Measurements from ENCODE around the gene SEC22A.

DNA sequence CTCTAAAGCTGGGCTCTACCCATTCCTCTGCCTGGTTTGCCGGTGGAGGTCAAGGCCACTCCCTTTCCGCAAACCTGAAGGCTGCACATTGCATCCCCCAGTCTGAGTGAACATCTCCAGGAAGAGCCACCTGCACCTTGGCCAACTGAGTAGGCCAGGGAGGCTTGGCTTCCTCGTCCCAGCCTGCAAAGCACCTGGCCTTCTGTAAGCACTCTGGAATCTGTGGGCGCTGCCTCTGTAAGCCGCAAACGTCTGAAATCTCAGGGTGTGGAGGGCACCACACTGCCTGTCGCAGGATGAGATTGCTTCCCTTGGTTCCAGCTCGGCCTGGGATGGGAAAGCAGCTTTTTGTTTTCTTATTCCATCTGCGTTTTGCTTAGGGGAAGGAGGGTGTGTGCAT lies 81.3 kb downstream of the SEC22A start:
- TF ChIP-seq, protein P1, sequence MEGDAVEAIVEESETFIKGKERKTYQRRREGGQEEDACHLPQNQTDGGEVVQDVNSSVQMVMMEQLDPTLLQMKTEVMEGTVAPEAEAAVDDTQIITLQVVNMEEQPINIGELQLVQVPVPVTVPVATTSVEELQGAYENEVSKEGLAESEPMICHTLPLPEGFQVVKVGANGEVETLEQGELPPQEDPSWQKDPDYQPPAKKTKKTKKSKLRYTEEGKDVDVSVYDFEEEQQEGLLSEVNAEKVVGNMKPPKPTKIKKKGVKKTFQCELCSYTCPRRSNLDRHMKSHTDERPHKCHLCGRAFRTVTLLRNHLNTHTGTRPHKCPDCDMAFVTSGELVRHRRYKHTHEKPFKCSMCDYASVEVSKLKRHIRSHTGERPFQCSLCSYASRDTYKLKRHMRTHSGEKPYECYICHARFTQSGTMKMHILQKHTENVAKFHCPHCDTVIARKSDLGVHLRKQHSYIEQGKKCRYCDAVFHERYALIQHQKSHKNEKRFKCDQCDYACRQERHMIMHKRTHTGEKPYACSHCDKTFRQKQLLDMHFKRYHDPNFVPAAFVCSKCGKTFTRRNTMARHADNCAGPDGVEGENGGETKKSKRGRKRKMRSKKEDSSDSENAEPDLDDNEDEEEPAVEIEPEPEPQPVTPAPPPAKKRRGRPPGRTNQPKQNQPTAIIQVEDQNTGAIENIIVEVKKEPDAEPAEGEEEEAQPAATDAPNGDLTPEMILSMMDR (IDR thresholded peaks at IDR 0.05; ENCODE audit: insufficient read depth, low read length), result no peak
- TF ChIP-seq POLR2AphosphoS5 (IDR thresholded peaks at IDR 0.05; ENCODE audit: low read depth), result no peak
- no peak for TF ChIP-seq GABPA (IDR thresholded peaks at IDR 0.05; ENCODE audit: low read depth)
- TF ChIP-seq, protein P2, sequence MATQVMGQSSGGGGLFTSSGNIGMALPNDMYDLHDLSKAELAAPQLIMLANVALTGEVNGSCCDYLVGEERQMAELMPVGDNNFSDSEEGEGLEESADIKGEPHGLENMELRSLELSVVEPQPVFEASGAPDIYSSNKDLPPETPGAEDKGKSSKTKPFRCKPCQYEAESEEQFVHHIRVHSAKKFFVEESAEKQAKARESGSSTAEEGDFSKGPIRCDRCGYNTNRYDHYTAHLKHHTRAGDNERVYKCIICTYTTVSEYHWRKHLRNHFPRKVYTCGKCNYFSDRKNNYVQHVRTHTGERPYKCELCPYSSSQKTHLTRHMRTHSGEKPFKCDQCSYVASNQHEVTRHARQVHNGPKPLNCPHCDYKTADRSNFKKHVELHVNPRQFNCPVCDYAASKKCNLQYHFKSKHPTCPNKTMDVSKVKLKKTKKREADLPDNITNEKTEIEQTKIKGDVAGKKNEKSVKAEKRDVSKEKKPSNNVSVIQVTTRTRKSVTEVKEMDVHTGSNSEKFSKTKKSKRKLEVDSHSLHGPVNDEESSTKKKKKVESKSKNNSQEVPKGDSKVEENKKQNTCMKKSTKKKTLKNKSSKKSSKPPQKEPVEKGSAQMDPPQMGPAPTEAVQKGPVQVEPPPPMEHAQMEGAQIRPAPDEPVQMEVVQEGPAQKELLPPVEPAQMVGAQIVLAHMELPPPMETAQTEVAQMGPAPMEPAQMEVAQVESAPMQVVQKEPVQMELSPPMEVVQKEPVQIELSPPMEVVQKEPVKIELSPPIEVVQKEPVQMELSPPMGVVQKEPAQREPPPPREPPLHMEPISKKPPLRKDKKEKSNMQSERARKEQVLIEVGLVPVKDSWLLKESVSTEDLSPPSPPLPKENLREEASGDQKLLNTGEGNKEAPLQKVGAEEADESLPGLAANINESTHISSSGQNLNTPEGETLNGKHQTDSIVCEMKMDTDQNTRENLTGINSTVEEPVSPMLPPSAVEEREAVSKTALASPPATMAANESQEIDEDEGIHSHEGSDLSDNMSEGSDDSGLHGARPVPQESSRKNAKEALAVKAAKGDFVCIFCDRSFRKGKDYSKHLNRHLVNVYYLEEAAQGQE (IDR thresholded peaks at IDR 0.05; ENCODE audit: insufficient replicate concordance, low read depth), result no peak
- no peak for TF ChIP-seq SPI1 (IDR thresholded peaks at IDR 0.05; ENCODE audit: borderline replicate concordance, low read depth)
